Activated CD4-positive, alpha-beta T cell treated with anti-CD3 and anti-CD28 coated beads, Interleukin-10, Interleukin-2, amounts not matched to agents 100 ng/mL and 50 ng/mL, durations not matched to agents 16 hours and 8 hours (primary cell): ENCODE data around the gene CDH1.
"Not testable (repeated sequence)": the region's sequence is repeated elsewhere in the genome, so short reads cannot be mapped to it uniquely, and the experiment has no call there.

ENCODE experiments used
- DNase-seq: peaks from one replicate; pipeline ENCODE4 v3.0.0-alpha.2; 2020

CDH1 gene

GRCh38 chr16:68764862-68765261 lies 27.8 kb downstream of the CDH1 start:
- DNase-seq = peak; percentile 79

GRCh38 chr16:68767581-68767980 lies 30.5 kb downstream of the CDH1 start:
- DNase-seq = no peak

GRCh38 chr16:68768175-68768574 lies 31.1 kb downstream of the CDH1 start:
- no peak for DNase-seq

- no peak for DNase-seq
Measured at GRCh38 chr16:68768771-68769170, 31.7 kb downstream of the CDH1 start.

GRCh38 chr16:68770671-68771070 lies 33.6 kb downstream of the CDH1 start:
- DNase-seq = no peak

GRCh38 chr16:68772030-68772681 lies 35.1 kb downstream of the CDH1 start:
- no peak for DNase-seq

GRCh38 chr16:68772871-68773270 lies 35.8 kb downstream of the CDH1 start:
- no peak for DNase-seq

- DNase-seq = no peak
Measured at GRCh38 chr16:68774982-68775634, 38.0 kb downstream of the CDH1 start.

GRCh38 chr16:68776821-68777485 lies 39.9 kb downstream of the CDH1 start:
- peak; percentile 66 for DNase-seq

GRCh38 chr16:68778551-68779231 lies 41.6 kb downstream of the CDH1 start:
- DNase-seq = no peak

GRCh38 chr16:68779891-68780290 lies 42.8 kb downstream of the CDH1 start:
- no peak for DNase-seq

GRCh38 chr16:68781784-68782183 lies 44.7 kb downstream of the CDH1 start:
- DNase-seq = no peak

- peak; percentile 56 for DNase-seq
Measured at GRCh38 chr16:68782198-68783174, 45.4 kb downstream of the CDH1 start.

GRCh38 chr16:68784226-68784625 lies 47.1 kb downstream of the CDH1 start:
- DNase-seq = no peak

GRCh38 chr16:68784721-68785120 lies 47.6 kb downstream of the CDH1 start:
- DNase-seq = no peak

- no peak for DNase-seq
Measured at GRCh38 chr16:68785715-68786114, 48.6 kb downstream of the CDH1 start.

- DNase-seq = no peak
Measured at GRCh38 chr16:68786685-68787418, 49.8 kb downstream of the CDH1 start.

- not testable (repeated sequence) for DNase-seq
Measured at GRCh38 chr16:68787419-68787807, 50.3 kb downstream of the CDH1 start.

- DNase-seq = no peak
Measured at GRCh38 chr16:68790130-68790761, 53.2 kb downstream of the CDH1 start.

- no peak for DNase-seq
Measured at GRCh38 chr16:68790944-68791343, 53.9 kb downstream of the CDH1 start.
